Measurements from ENCODE around the gene MIER1. TPM values are rescaled to one million over a fixed set of nuclear protein-coding genes. Genes with fewer than 3 reads are reported as not detected.
A peak's percentile ranks its signal among the peaks of the same experiment; 100 is the strongest.

Gene MIER1
- total and polyA plus RNA-seq, 4 experiments from 2014 or later: 25.5 to 81.3 (median 59.2) TPM

GRCh38 chr1:66999640-67000400, 75.0 kb downstream of the MIER1 start:
- no peak overlapping the region for H3K4me3 Mint-ChIP-seq
- no peaks in the 10 kb centered on the region for H3K9me3 Mint-ChIP-seq
- H3K4me3 ChIP-seq (ENCODE audit: low read length in 2 of 2): no peak overlapping the region
- H3K27ac Mint-ChIP-seq: peak overlapping the region in 2 of 7 donors; percentile 15 to 84
- no peak for DNase-seq
- POLR2A ChIA-PET (ENCODE audit: partially characterized antibody): no interaction called here
- no peaks in the 10 kb centered on the region for H3K27me3 ChIP-seq (ENCODE audit: insufficient read depth, low read length)
- no peaks in the 10 kb centered on the region for H3K9me3 ChIP-seq (ENCODE audit: control insufficient read depth in 1 of 2, low read length in 2 of 2)
- no peaks in the 10 kb centered on the region for H3K36me3 ChIP-seq (ENCODE audit: insufficient read depth, low read length)
- CTCF ChIA-PET (ENCODE audit: partially characterized antibody): interaction anchor here (1.2 to 1.6 kb wide), 2 partner anchors 148 to 212 kb away, joined by 5 read pairs; no protein-coding TSS in a partner anchor
- H3K36me3 Mint-ChIP-seq: peaks cover 20 to 41% of the 10 kb centered on the region in 2 donors
- peaks cover 14% of the 10 kb centered on the region for H3K4me1 ChIP-seq (ENCODE audit: insufficient read depth, low read length)
- no peak overlapping the region for H3K27ac ChIP-seq (ENCODE audit: low read depth, low read length)
- H3K27me3 Mint-ChIP-seq: no peaks in the 10 kb centered on the region
- intact Hi-C loops (cut with micrococcal nuclease): loop anchor here (5.0 kb wide), 1 partner anchor 52 kb away; the partner anchor contains the start of gene SLC35D1
- peaks cover 11 to 21% (median 21%) of the 10 kb centered on the region in 4 donors for H3K4me1 Mint-ChIP-seq

- Histone ChIP-seq H3K4me1 (ENCODE audit: insufficient read depth, low read length) (peaks cover 9% of the 10 kb centered on the region), H3K27ac (ENCODE audit: low read depth, low read length) (no peak overlapping the region), H3K4me3 (ENCODE audit: low read length in 2 of 2) (no peak overlapping the region), H3K36me3 (ENCODE audit: insufficient read depth, low read length) (no peaks in the 10 kb centered on the region), H3K9me3 (ENCODE audit: control insufficient read depth in 1 of 2, low read length in 2 of 2) (no peaks in the 10 kb centered on the region), H3K27me3 (ENCODE audit: insufficient read depth, low read length) (no peaks in the 10 kb centered on the region)
- CTCF ChIA-PET (ENCODE audit: partially characterized antibody): interaction anchor here (0.9 to 3.5 kb wide), 4 partner anchors 46 to 151 kb away, joined by 3 to 15 read pairs (median 3); no protein-coding TSS in a partner anchor
- Mint-ChIP-seq H3K36me3 (peaks cover 28 to 50% of the 10 kb centered on the region in 2 donors), H3K4me1 (peaks cover 6 to 13% (median 10%) of the 10 kb centered on the region in 4 donors), H3K27me3 (no peaks in the 10 kb centered on the region), H3K27ac (peak overlapping the region; percentile 10 to 75 (median 33)), H3K4me3 (no peak overlapping the region), H3K9me3 (no peaks in the 10 kb centered on the region)
- no peak for DNase-seq
- POLR2A ChIA-PET (ENCODE audit: partially characterized antibody): no interaction called here
- intact Hi-C loops (cut with micrococcal nuclease): no loop called here
These were observed 77.1 kb downstream of the MIER1 start for GRCh38 chr1:67001682-67002425.

- H3K4me3 Mint-ChIP-seq: no peak overlapping the region
These were observed 79.4 kb downstream of the MIER1 start for GRCh38 chr1:67004176-67004575.

GRCh38 chr1:67005068-67005467, 80.3 kb downstream of the MIER1 start:
- Histone ChIP-seq H3K4me1 (ENCODE audit: insufficient read depth, low read length) (no peaks in the 10 kb centered on the region), H3K27ac (ENCODE audit: low read depth, low read length) (no peak overlapping the region), H3K27me3 (ENCODE audit: insufficient read depth, low read length) (no peaks in the 10 kb centered on the region), H3K9me3 (ENCODE audit: control insufficient read depth in 1 of 2, low read length in 2 of 2) (no peaks in the 10 kb centered on the region), H3K36me3 (ENCODE audit: insufficient read depth, low read length) (no peaks in the 10 kb centered on the region), H3K4me3 (ENCODE audit: low read length in 2 of 2) (no peak overlapping the region)
- Mint-ChIP-seq H3K4me1 (peaks cover 0 to 5% (median under 1%) of the 10 kb centered on the region in 4 donors), H3K4me3 (no peak overlapping the region), H3K27ac (peak overlapping the region in 4 of 7 donors; percentile 5 to 80 (median 38)), H3K27me3 (no peaks in the 10 kb centered on the region), H3K36me3 (peaks cover 49 to 68% of the 10 kb centered on the region in 2 donors), H3K9me3 (no peaks in the 10 kb centered on the region)
- intact Hi-C loops (cut with micrococcal nuclease): no loop called here
- POLR2A ChIA-PET (ENCODE audit: partially characterized antibody): interaction anchor here (1.1 kb wide), 1 partner anchor 166 kb away, joined by 3 read pairs; no protein-coding TSS in a partner anchor
- CTCF ChIA-PET (ENCODE audit: partially characterized antibody): interaction anchor here (1.1 to 1.3 kb wide), 2 partner anchors 9 to 495 kb away, joined by 3 to 6 read pairs; no protein-coding TSS in a partner anchor
- no peak for DNase-seq

More at GRCh38 chr1:67004176-67004575, 79.4 kb downstream of the MIER1 start:
- Histone ChIP-seq H3K27me3 (ENCODE audit: insufficient read depth, low read length) (no peaks in the 10 kb centered on the region), H3K4me3 (ENCODE audit: low read length in 2 of 2) (no peak overlapping the region), H3K27ac (ENCODE audit: low read depth, low read length) (no peak overlapping the region), H3K9me3 (ENCODE audit: control insufficient read depth in 1 of 2, low read length in 2 of 2) (no peaks in the 10 kb centered on the region), H3K4me1 (ENCODE audit: insufficient read depth, low read length) (peaks cover 2% of the 10 kb centered on the region), H3K36me3 (ENCODE audit: insufficient read depth, low read length) (no peaks in the 10 kb centered on the region)
- DNase-seq: no peak
- Mint-ChIP-seq H3K36me3 (peaks cover 40 to 60% of the 10 kb centered on the region in 2 donors), H3K27me3 (no peaks in the 10 kb centered on the region), H3K9me3 (no peaks in the 10 kb centered on the region), H3K4me1 (peaks cover 0 to 4% (median 1%) of the 10 kb centered on the region in 4 donors), H3K27ac (peak overlapping the region in 1 of 7 donors; percentile 74)
- ChIA-PET CTCF (ENCODE audit: partially characterized antibody) (interaction anchor here (1.1 to 1.3 kb wide), 2 partner anchors 8 to 496 kb away, joined by 3 to 6 read pairs; no protein-coding TSS in a partner anchor), POLR2A (ENCODE audit: partially characterized antibody) (interaction anchor here (1.1 kb wide), 1 partner anchor 167 kb away, joined by 3 read pairs; no protein-coding TSS in a partner anchor)
- intact Hi-C loops (cut with micrococcal nuclease): no loop called here

- Histone ChIP-seq H3K27me3 (ENCODE audit: insufficient read depth, low read length) (no peaks in the 10 kb centered on the region), H3K4me1 (ENCODE audit: insufficient read depth, low read length) (no peaks in the 10 kb centered on the region), H3K4me3 (ENCODE audit: low read length in 2 of 2) (no peak overlapping the region), H3K36me3 (ENCODE audit: insufficient read depth, low read length) (no peaks in the 10 kb centered on the region), H3K27ac (ENCODE audit: low read depth, low read length) (no peak overlapping the region), H3K9me3 (ENCODE audit: control insufficient read depth in 1 of 2, low read length in 2 of 2) (no peaks in the 10 kb centered on the region)
- Mint-ChIP-seq H3K4me1 (peaks cover 0 to 5% (median 2%) of the 10 kb centered on the region in 4 donors), H3K36me3 (peaks cover 62 to 64% of the 10 kb centered on the region in 2 donors), H3K27me3 (no peaks in the 10 kb centered on the region), H3K4me3 (no peak overlapping the region), H3K27ac (no peak overlapping the region), H3K9me3 (no peaks in the 10 kb centered on the region)
- intact Hi-C loops (cut with micrococcal nuclease): no loop called here
- POLR2A ChIA-PET (ENCODE audit: partially characterized antibody): no interaction called here
- DNase-seq: no peak
- CTCF ChIA-PET (ENCODE audit: partially characterized antibody): no interaction called here
These were observed 85.0 kb downstream of the MIER1 start for GRCh38 chr1:67009792-67010191.

- H3K9me3 Mint-ChIP-seq: peaks cover 0 to 2% (median 0%) of the 10 kb centered on the region in 8 donors
- intact Hi-C loops (cut with micrococcal nuclease): no loop called here
- H3K36me3 ChIP-seq (ENCODE audit: insufficient read depth, low read length): no peaks in the 10 kb centered on the region
- no peak overlapping the region for H3K27ac ChIP-seq (ENCODE audit: low read depth, low read length)
- peaks cover 0 to 5% (median 2%) of the 10 kb centered on the region in 4 donors for H3K4me1 Mint-ChIP-seq
- H3K9me3 ChIP-seq (ENCODE audit: control insufficient read depth in 1 of 2, low read length in 2 of 2): no peaks in the 10 kb centered on the region
- no peaks in the 10 kb centered on the region for H3K4me1 ChIP-seq (ENCODE audit: insufficient read depth, low read length)
- no peak overlapping the region for H3K4me3 ChIP-seq (ENCODE audit: low read length in 2 of 2)
- H3K27me3 Mint-ChIP-seq: no peaks in the 10 kb centered on the region
- H3K27ac Mint-ChIP-seq: peak overlapping the region in 2 of 7 donors; percentile 1 to 78
- no peak for DNase-seq
- H3K36me3 Mint-ChIP-seq: peaks cover 52 to 60% of the 10 kb centered on the region in 2 donors
- no peak overlapping the region for H3K4me3 Mint-ChIP-seq
- ChIA-PET CTCF (ENCODE audit: partially characterized antibody) (interaction anchor here (1.2 to 4.2 kb wide), 2 partner anchors 17 to 201 kb away, joined by 3 to 17 read pairs; no protein-coding TSS in a partner anchor), POLR2A (ENCODE audit: partially characterized antibody) (no interaction called here)
- no peaks in the 10 kb centered on the region for H3K27me3 ChIP-seq (ENCODE audit: insufficient read depth, low read length)
These were observed 88.8 kb downstream of the MIER1 start for GRCh38 chr1:67013573-67013972.

GRCh38 chr1:67018574-67018973, 93.8 kb downstream of the MIER1 start:
- H3K4me3 Mint-ChIP-seq: no peak overlapping the region
- H3K4me1 ChIP-seq (ENCODE audit: insufficient read depth, low read length): no peaks in the 10 kb centered on the region
- H3K36me3 Mint-ChIP-seq: peaks cover 57 to 66% of the 10 kb centered on the region in 2 donors
- H3K27me3 Mint-ChIP-seq: no peaks in the 10 kb centered on the region
- H3K4me3 ChIP-seq (ENCODE audit: low read length in 2 of 2): no peak overlapping the region
- peaks cover 7% of the 10 kb centered on the region for H3K36me3 ChIP-seq (ENCODE audit: insufficient read depth, low read length)
- ChIA-PET CTCF (ENCODE audit: partially characterized antibody) (no interaction called here), POLR2A (ENCODE audit: partially characterized antibody) (no interaction called here)
- H3K9me3 ChIP-seq (ENCODE audit: control insufficient read depth in 1 of 2, low read length in 2 of 2): no peaks in the 10 kb centered on the region
- no peak for DNase-seq
- H3K27me3 ChIP-seq (ENCODE audit: insufficient read depth, low read length): no peaks in the 10 kb centered on the region
- H3K4me1 Mint-ChIP-seq: peaks cover 0 to 2% (median 0%) of the 10 kb centered on the region in 4 donors
- intact Hi-C loops (cut with micrococcal nuclease): no loop called here
- peaks cover 0 to 2% (median 0%) of the 10 kb centered on the region in 8 donors for H3K9me3 Mint-ChIP-seq
- no peak overlapping the region for H3K27ac Mint-ChIP-seq
- no peak overlapping the region for H3K27ac ChIP-seq (ENCODE audit: low read depth, low read length)
